Renal cortex interstitium (tissue), 11 donors: Measurements from ENCODE around the gene KCNH2. TPM values are rescaled to one million over a fixed set of nuclear protein-coding genes. Genes with fewer than 3 reads are reported as not detected.

Experiments
- DNase-seq, 11 donors: peaks; one replicate each; pipeline ENCODE4 v3.0.0-alpha.2; 2013; ENCODE audit warnings: low read depth in 9 of 11, low spot score in 4 of 11; ENCODE audit errors: extremely low read depth in 1 of 11
- polyA plus RNA-seq, 3 donors: library from polyadenylated mRNA; unstranded; fragments of 120-200 nt; gene quantifications; one replicate each; pipeline ENCODE4 v1.2.1, GENCODE V29; 2013; ENCODE audit not compliant: insufficient read length in 3 of 3

KCNH2 gene
- polyA plus RNA-seq, 3 donors, result 13.6 to 21.8 (median 20.2) TPM

- no peak for DNase-seq
These were observed 5.8 kb upstream of the KCNH2 start for GRCh38 chr7:150983893-150984368.

DNA sequence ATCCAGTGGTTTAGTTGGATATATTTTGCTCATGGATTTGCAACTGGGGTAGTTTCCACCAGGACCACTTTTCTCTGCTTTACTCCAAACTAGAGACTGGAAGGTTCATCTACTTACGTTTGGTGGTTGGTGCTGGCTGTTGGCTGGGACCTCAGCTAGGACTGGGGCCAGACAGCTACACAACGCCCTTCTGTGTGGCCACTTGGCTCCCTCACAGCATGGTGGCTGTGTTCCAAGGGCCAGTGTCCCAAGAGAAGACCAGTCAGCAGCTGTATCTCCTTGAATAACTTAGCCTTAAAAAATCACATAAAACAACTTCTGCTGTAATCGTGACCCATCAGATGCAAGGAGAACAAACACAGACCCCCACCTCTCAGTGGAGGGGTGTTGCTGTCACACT is 4.2 kb upstream of the KCNH2 start:
- no peak for DNase-seq

- no peak for DNase-seq
These were observed 3.5 kb upstream of the KCNH2 start for GRCh38 chr7:150981644-150982043.

GRCh38 chr7:150980663-150981062 is 2.5 kb upstream of the KCNH2 start:
- no peak for DNase-seq

- DNase-seq, result no peak
These were observed 1.7 kb upstream of the KCNH2 start for GRCh38 chr7:150979713-150980390.

GRCh38 chr7:150977382-150978125 is 567 bp downstream of the KCNH2 start:
- DNase-seq, result no peak

DNA sequence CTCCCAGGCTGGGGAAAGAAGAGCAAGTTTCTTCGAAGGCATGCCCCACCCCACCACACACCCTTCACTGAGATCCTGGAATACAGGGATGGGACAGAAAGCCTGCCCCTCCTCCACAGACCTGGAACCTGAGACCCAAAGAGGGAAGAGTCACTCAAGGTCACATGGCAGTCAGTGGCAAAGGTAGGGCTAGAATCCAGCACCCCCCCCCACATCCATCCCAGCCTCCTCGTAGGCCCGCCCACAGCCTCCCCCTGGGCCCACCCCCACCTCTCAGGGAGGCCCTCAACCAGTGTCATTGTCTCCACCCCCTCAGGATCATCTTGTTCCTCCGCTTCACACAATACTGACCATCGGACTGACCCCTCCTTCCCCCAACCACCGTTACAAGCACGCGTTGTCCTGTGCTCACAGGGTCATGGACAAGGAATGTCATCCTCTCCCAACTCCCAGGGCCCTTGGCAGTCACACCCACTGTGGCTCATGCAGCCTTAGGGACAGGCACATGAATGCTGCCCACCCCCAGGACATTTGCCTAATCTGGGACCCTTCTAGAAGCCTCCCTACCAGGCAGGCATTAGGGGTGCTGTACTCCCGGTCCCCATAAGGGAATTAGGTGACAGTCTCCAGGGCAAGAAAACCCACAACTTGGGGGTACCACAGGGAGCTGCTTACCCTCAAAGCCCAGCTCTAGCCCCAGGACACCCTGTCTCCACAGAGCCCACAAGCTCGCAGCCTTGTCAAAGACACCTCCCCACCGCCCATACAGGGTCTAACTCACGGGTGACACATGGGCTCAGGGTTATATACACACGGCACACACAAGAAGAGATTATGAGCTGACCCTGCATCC is 1.4 kb downstream of the KCNH2 start:
- DNase-seq, result no peak

GRCh38 chr7:150975536-150976319 is 2.4 kb downstream of the KCNH2 start:
- no peak for DNase-seq

- DNase-seq, result no peak
These were observed 3.4 kb downstream of the KCNH2 start for GRCh38 chr7:150974468-150975391.

DNA sequence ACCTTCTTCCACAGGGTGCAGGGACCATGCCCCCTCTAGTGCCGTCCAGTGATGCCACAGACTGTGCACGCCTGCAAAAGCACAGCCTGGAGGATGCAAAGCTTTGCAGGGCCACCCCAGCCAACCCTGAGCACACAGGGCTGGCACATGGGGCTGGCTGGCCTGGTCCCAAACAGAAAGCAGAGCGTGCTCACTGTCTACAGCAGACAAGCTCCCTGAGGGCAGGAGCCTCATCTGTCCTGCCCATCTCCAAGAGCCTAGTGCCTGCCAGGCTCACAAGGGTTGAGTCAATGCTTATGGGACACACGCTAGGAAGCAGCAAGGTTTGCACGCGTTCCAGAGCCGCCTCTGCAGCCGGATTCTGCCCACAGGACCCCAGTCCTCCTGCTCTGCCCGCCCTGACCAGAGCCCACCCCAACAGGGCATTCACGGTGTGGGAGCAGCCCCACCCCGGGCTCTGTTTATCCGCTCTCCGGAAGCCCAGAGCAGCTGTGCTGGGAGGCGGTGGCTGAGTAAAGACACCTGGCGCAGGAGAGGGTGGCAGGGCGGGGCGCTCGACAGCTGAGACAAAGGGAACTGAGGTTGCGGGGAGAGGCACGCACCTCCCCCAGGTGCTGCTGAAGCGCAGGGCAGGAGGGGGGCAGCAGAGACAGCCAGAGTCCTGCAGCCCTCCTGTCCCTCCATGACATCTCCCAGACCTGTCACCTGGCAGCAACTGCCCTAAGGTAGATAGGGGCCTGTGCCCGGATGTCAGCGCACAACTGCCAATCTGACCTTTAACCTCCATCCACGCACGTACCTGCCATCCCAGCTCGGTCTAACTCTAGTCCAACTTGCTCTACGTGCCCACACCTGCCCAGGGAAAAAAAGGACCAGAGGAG is 4.3 kb downstream of the KCNH2 start:
- no peak for DNase-seq

GRCh38 chr7:150972741-150973140 is 5.4 kb downstream of the KCNH2 start:
- DNase-seq, result no peak

DNA sequence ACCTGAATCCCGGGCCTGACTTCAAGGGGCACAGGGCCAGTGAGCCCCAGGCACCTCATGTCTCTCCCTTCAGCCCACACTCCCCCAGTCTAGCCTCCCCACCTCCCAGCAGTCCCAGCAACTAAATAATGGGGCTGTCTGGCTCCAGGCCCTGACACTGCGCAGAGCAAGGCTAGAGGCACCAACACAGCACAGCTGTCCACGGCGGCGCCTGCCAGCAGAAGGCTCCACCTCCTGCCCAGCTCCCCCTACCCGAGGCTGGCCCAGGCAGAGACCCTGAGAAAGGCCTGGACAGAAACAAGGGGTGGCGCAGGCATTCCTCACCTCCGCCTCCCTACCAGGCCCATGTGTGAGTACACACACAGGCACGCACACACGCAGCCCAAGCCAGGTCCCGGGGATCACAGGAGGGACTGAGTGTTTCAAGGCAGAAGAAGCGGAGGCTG is 6.1 kb downstream of the KCNH2 start:
- DNase-seq, result no peak

DNA sequence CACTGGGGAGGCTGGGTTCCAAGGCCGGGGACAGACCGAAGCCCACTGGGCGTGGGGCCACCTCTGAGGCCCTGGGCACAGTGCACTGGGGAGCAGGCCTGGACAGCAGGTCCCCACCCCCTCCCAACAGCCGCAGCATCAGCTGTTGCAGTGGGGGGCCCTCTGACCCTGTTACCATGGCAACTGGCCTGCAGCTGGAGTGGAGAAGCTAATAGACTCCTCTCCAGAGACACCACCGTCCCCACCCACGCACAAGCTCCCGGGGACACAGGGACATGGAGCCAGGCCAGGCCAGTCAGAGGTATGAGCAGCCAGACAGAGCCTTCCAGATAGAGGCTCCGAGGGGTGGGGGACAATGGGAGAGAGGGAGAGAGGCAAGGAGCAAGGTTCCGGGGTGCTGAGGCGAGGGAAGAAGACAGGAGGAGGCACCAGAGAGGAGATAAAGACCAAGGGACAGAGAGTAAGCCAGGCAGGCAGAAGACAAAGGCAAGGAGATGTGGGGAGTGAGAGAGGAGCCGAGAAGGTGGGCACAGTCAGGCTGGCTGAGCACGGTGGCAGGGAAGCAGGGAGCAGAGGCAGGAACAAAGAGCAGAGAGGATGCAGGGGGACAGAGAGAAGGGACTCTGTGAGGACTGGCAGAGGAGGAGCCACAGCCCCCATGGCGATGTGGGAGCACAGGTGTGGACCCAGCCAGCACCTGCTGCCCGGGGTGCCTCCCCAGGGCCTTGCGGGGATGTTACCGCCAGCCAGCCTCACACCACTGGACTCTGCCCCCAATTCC is 6.7 kb downstream of the KCNH2 start:
- no peak for DNase-seq

GRCh38 chr7:150970424-150970823 is 7.7 kb downstream of the KCNH2 start:
- no peak for DNase-seq

GRCh38 chr7:150969475-150969874 is 8.6 kb downstream of the KCNH2 start:
- no peak for DNase-seq

GRCh38 chr7:150968734-150969372 is 9.3 kb downstream of the KCNH2 start:
- no peak for DNase-seq
